IPS DF 6.9 (cell line): ENCODE measurements around the gene DCX.

Experiments used
- DNase-seq: peaks from one replicate; pipeline ENCODE4 v3.0.0-alpha.2; 2013; ENCODE audit warnings: low read depth, low spot score
- H3K27ac ChIP-seq: one replicate; pipeline ENCODE4 v1.5.1; 2013; ENCODE audit warnings: low read length, control low read depth
- H3K27me3 ChIP-seq: 2 replicates; pipeline ENCODE4 v1.6.1; 2013; ENCODE audit warnings: mild to moderate bottlenecking, low read length; ENCODE audit not compliant: control insufficient read depth, insufficient read depth
- H3K36me3 ChIP-seq: 2 replicates; pipeline ENCODE4 v1.6.1; 2013; ENCODE audit warnings: low read length; ENCODE audit not compliant: control insufficient read depth, insufficient read depth
- H3K4me1 ChIP-seq: 2 replicates; pipeline ENCODE4 v1.6.1; 2013; ENCODE audit warnings: low read length; ENCODE audit not compliant: control insufficient read depth, insufficient read depth
- H3K4me3 ChIP-seq: 2 replicates; pipeline ENCODE4 v1.5.1; 2013; ENCODE audit warnings: mild to moderate bottlenecking, low read length
- H3K9me3 ChIP-seq: 2 replicates; pipeline ENCODE4 v1.6.1; 2013; ENCODE audit warnings: low read length, inconsistent platforms; ENCODE audit not compliant: control insufficient read depth, insufficient read depth
- WGBS: extraction: QIAGEN DNeasy Blood & Tissue Kit; methylation state at CpG from one replicate; pipeline ENCODE4 v1.1.7; 2013; ENCODE audit warnings: mixed read lengths, missing lambda C conversion rate; ENCODE audit not compliant: insufficient read length, insufficient coverage; 5-methylcytosine and 5-hydroxymethylcytosine counted together

The DCX gene

DNA sequence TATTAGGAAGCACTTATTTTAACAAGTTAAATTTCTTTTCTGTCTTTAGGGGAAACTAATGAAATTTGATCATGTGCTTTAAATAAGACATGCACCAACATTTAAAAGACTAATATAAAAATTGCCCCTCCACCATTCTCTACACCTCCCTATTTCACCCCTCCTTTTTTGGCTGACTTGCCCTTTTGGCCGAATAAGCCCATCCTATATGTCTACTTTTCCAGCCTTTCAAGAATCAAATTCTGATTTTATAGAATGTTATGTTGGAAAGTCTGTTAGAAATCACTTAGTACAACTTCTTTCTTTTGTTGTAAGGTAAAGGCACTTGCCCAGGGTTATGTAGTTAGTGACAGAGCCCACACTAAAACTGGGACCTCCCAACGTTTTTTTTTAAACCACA is 143.5 kb downstream of the DCX start:
- Histone ChIP-seq H3K9me3 (no peaks in the 10 kb centered on the region), H3K36me3 (no peaks in the 10 kb centered on the region), H3K27me3 (no peaks in the 10 kb centered on the region), H3K27ac (no peak overlapping the region), H3K4me1 (no peaks in the 10 kb centered on the region), H3K4me3 (no peak overlapping the region)
- DNase-seq: no peak
- WGBS: no CpG with 5 or more reads among the region's 2 CpGs

DNA sequence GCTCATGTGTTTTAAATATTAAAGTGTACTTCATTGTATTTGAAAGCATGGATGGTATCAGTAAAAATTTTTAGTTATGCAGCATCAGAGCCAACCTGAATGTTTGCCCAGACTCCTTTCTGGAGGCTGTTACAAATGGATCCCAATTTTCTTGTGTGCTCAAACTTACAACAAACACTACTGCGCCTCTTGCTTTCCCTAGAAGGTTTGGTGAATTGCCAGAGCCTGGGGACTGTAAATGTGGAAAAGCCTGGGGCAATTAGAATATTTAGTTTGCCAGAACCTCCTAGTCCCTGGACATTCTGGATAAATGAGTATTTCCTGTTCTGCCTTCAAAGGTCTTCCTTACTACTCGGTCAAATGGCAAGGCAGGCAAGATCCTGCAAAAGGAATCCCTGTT is 146.5 kb downstream of the DCX start:
- Histone ChIP-seq H3K9me3 (no peaks in the 10 kb centered on the region), H3K27ac (no peak overlapping the region), H3K4me1 (no peaks in the 10 kb centered on the region), H3K36me3 (no peaks in the 10 kb centered on the region), H3K4me3 (no peak overlapping the region), H3K27me3 (no peaks in the 10 kb centered on the region)
- WGBS: no CpG with 5 or more reads among the region's 2 CpGs
- DNase-seq: no peak

DNA sequence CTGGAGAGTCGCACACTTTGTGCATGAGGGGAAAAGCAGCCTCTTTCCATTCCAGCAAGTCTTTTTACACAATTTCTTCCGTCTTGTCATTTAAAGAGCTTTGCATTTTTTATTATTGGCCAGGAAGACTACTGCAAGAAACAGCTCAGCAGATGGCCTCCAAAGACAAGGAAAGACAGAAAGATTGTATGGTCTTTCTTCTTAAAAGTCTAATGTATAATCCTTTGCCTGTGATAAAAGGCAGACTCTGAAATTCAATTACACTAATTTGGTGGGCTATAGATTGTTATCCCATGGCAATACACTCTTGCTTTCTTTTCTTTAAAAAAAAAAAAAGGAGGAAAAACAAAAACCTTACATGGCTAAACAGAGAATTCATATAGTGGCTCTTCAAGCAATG is 147.6 kb downstream of the DCX start:
- Histone ChIP-seq H3K4me1 (no peaks in the 10 kb centered on the region), H3K4me3 (no peak overlapping the region), H3K27me3 (no peaks in the 10 kb centered on the region), H3K36me3 (no peaks in the 10 kb centered on the region), H3K9me3 (no peaks in the 10 kb centered on the region), H3K27ac (no peak overlapping the region)
- no CpG with 5 or more reads among the region's 2 CpGs for WGBS
- DNase-seq: no peak

DNA sequence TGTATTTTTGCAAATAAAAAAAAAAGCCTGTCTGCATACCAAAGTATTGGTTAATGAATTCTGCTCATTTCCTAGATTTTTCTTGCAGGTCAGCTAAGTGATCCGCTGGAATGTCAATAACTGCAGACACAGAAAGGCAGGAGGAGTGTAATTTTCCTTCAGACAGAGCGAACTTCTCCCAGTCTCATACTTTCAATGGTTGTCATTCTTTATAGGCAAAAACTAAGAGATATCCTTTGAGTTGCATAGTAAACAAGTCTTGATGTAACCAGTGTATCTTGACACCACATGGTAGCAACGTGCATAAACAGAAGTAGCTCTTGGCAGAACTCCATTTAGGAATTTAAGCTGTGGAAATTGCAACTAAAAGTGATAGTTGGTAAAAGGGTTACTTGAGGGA is 149.9 kb downstream of the DCX start:
- H3K9me3 ChIP-seq: no peaks in the 10 kb centered on the region
- no CpG with 5 or more reads among the region's 3 CpGs for WGBS
- H3K27me3 ChIP-seq: no peaks in the 10 kb centered on the region
- no peaks in the 10 kb centered on the region for H3K4me1 ChIP-seq
- DNase-seq: no peak
- H3K27ac ChIP-seq: no peak overlapping the region
- no peaks in the 10 kb centered on the region for H3K36me3 ChIP-seq
- H3K4me3 ChIP-seq: no peak overlapping the region

DNA sequence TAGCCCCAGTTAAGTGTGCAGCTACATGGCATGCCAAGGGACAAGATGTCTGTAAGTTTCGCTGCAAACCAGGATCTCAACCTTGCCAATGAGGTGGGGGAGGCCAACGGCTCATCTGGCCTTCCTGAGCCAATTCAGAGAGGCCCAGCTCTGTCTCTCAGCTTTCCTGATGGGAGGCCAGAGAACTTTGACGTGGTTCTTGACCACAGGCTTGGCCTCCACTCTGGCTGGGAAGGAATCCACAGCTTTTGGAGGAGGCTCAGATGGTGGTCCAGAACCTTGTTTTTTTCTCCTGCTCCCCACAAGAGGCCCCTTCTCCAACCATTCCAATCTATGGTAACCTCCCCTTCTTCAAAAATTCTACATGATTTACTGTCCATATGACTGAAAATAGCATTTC is 151.5 kb downstream of the DCX start:
- H3K9me3 ChIP-seq: no peaks in the 10 kb centered on the region
- no peaks in the 10 kb centered on the region for H3K27me3 ChIP-seq
- no CpG with 5 or more reads among the region's 3 CpGs for WGBS
- H3K27ac ChIP-seq: no peak overlapping the region
- H3K4me1 ChIP-seq: no peaks in the 10 kb centered on the region
- H3K4me3 ChIP-seq: no peak overlapping the region
- no peaks in the 10 kb centered on the region for H3K36me3 ChIP-seq
- no peak for DNase-seq

DNA sequence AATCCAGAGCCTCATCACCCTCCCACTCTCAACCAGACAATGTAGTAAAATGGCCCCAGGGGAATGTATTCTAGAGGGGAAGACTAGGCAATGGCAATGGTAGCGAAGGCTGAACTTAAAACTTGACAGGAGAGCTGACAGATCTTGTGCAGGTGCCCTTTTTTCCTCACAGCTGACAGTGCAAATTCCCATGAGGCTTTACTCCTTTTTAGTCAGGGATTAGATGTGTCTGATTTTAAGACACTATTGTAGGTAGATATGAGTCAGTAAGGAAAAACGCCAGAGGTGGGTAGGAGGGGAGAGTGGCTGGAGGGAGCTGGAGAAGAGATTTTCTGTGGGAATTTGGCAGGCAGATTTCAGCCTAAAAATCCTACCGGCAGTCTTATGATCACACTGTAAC is 152.4 kb downstream of the DCX start:
- Histone ChIP-seq H3K27ac (no peak overlapping the region), H3K27me3 (no peaks in the 10 kb centered on the region)
- whole genome bisulfite sequencing: no CpG with 5 or more reads among the region's 3 CpGs

DNA sequence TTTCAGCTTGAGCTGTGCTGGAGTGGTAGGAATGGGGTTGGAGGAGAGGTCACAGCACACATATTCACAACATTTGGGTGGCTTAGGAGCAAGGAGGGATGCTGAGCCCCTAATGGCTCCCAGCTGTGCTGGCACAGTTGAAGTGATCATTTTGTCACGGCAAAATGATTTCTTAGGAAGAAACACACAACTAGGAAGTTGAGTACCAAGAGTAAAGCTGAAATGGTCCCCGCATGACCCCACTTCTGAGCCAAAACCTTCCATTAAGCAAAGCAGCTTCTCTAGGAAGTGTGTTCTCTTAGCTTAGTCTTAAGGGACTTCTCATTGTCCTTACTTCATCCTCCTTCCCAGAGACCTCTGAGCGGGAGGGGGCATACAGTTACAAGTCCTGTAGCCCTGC is 154.3 kb downstream of the DCX start:
- Histone ChIP-seq H3K4me1 (no peaks in the 10 kb centered on the region), H3K36me3 (no peaks in the 10 kb centered on the region), H3K27me3 (no peaks in the 10 kb centered on the region), H3K9me3 (no peaks in the 10 kb centered on the region), H3K27ac (no peak overlapping the region), H3K4me3 (no peak overlapping the region)
- DNase-seq: no peak
- no CpG with 5 or more reads among the region's 3 CpGs for WGBS

More for the DNA sequence above, 152.4 kb downstream of the DCX start:
- H3K36me3 ChIP-seq: no peaks in the 10 kb centered on the region
- no peaks in the 10 kb centered on the region for H3K4me1 ChIP-seq
- DNase-seq: no peak
- H3K4me3 ChIP-seq: no peak overlapping the region
- H3K9me3 ChIP-seq: no peaks in the 10 kb centered on the region

DNA sequence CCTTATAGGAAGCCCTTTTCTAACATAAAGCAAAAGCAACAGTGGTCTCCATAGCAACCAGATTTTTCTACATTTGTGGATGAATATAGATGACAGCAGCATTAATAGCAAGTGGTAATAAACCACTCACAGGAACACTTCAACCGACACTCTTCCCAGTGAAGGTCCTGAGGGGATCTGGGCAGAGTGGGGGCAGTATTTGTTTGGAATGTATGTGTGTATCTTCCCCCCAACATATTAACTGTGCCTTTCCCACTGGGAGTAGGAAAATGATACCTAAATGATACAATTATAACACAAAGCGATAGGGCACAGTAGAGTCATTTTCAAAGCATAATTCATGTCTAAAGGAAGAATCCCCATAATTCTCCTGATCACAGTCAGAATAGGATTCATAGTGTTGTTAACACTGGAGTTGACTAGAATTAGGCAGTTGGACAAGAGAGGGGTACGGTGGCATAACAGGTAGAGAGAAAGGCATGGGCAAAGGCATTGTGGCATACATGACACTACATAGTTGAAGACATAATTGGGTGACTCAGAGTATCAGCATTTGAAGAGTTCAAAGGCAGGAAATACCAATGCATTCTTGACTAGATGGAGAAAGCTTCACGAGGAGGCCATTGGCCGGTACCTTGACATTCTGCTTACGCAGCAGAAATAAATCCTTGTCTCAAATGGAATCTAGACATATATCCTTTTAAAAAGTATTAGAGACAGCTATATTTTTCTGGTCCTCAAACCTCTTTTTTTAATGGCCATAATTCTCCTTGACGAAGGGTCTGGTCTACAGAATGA is 156.9 kb downstream of the DCX start:
- DNase-seq: no peak
- H3K27me3 ChIP-seq: no peaks in the 10 kb centered on the region
- no CpG with 5 or more reads among the region's 7 CpGs for WGBS
- no peaks in the 10 kb centered on the region for H3K9me3 ChIP-seq
- H3K4me3 ChIP-seq: no peak overlapping the region
- H3K4me1 ChIP-seq: no peaks in the 10 kb centered on the region
- no peak overlapping the region for H3K27ac ChIP-seq
- H3K36me3 ChIP-seq: no peaks in the 10 kb centered on the region

DNA sequence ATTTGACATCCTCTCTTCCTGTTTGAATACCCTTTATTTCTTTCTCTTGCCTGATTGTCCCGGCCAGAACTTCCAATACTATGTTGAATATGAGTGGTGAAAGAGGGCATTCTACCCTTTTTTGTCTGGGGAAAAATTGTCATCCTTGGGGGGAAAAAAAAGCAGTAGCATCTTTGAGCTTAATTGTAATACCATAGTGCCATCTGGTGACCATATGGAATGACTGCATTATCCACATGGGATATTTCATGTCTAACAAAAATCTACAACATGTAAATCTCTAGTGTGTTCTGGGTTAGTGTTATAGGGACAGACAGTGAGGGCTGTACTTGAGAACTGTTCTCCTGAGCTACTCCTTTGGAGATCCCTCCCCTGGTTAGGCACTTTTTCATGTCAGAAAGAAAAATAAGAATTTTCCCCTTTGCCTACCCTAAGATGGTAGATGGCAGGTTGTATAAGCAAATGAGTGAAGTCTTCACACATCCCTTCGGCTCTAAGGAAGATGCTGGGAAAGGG is 167.7 kb downstream of the DCX start:
- WGBS: no CpG with 5 or more reads among the region's 2 CpGs
- Histone ChIP-seq H3K27me3 (no peaks in the 10 kb centered on the region), H3K27ac (no peak overlapping the region), H3K36me3 (no peaks in the 10 kb centered on the region), H3K9me3 (no peaks in the 10 kb centered on the region), H3K4me1 (no peaks in the 10 kb centered on the region), H3K4me3 (no peak overlapping the region)
- DNase-seq: no peak
